ENCODE results near the gene BMPR1A.

DNA sequence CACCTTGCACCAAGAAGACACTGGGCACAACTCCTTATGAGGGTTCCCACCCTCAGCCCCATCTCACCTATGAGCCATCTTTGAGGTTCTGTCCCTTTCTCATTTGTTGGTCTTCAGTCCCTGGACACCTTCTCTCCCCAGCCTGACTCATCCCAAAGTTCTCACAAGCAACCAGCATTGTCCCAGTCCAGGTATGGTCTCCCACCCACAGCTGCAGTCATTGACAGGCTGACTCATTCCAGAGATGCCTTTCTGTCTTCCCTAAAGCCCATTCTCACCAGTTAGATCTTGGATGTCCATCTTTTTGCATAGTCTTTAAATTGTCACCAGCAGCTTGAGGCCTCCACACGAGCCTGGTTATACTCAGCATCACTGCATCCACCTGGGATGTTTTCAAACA, 26.7 kb upstream of the BMPR1A start:
- TF ChIP-seq, protein P1, sequence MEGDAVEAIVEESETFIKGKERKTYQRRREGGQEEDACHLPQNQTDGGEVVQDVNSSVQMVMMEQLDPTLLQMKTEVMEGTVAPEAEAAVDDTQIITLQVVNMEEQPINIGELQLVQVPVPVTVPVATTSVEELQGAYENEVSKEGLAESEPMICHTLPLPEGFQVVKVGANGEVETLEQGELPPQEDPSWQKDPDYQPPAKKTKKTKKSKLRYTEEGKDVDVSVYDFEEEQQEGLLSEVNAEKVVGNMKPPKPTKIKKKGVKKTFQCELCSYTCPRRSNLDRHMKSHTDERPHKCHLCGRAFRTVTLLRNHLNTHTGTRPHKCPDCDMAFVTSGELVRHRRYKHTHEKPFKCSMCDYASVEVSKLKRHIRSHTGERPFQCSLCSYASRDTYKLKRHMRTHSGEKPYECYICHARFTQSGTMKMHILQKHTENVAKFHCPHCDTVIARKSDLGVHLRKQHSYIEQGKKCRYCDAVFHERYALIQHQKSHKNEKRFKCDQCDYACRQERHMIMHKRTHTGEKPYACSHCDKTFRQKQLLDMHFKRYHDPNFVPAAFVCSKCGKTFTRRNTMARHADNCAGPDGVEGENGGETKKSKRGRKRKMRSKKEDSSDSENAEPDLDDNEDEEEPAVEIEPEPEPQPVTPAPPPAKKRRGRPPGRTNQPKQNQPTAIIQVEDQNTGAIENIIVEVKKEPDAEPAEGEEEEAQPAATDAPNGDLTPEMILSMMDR (IDR thresholded peaks at IDR 0.05): no peak
- no peak for TF ChIP-seq KDM1A (IDR thresholded peaks at IDR 0.05; ENCODE audit: low read depth)
- TF ChIP-seq KDM5A (IDR thresholded peaks at IDR 0.05): no peak
- TF ChIP-seq EP300 (IDR thresholded peaks at IDR 0.05): no peak
